ENCODE measurements around the gene C1QTNF2.
"Not testable (repeated sequence)": the region's sequence is repeated elsewhere in the genome, so short reads cannot be mapped to it uniquely, and the experiment has no call there.

Gene C1QTNF2

GRCh38 chr5:160348080-160348479 is 22.3 kb downstream of the C1QTNF2 start:
- DNase-seq (ENCODE audit: extremely low read depth in 1 of 2, low read depth in 1 of 2) = no peak

- no peak for DNase-seq (ENCODE audit: extremely low read depth in 1 of 2, low read depth in 1 of 2)
These were observed 23.0 kb downstream of the C1QTNF2 start for GRCh38 chr5:160347448-160347847.

GRCh38 chr5:160342413-160342941 is 27.9 kb downstream of the C1QTNF2 start:
- DNase-seq (ENCODE audit: extremely low read depth in 1 of 2, low read depth in 1 of 2) = no peak

- no peak for DNase-seq (ENCODE audit: extremely low read depth in 1 of 2, low read depth in 1 of 2)
These were observed 29.0 kb downstream of the C1QTNF2 start for GRCh38 chr5:160341309-160341870.

- DNase-seq (ENCODE audit: extremely low read depth in 1 of 2, low read depth in 1 of 2) = not testable (repeated sequence)
These were observed 29.9 kb downstream of the C1QTNF2 start for GRCh38 chr5:160340513-160340912.

GRCh38 chr5:160339406-160340130 is 30.9 kb downstream of the C1QTNF2 start:
- DNase-seq (ENCODE audit: extremely low read depth in 1 of 2, low read depth in 1 of 2) = no peak

GRCh38 chr5:160334716-160335115 is 35.7 kb downstream of the C1QTNF2 start:
- DNase-seq (ENCODE audit: extremely low read depth in 1 of 2, low read depth in 1 of 2) = not testable (repeated sequence)

GRCh38 chr5:160333721-160334120 is 36.7 kb downstream of the C1QTNF2 start:
- no peak for DNase-seq (ENCODE audit: extremely low read depth in 1 of 2, low read depth in 1 of 2)

- DNase-seq (ENCODE audit: extremely low read depth in 1 of 2, low read depth in 1 of 2) = no peak
These were observed 40.2 kb downstream of the C1QTNF2 start for GRCh38 chr5:160330212-160330611.

- DNase-seq (ENCODE audit: extremely low read depth in 1 of 2, low read depth in 1 of 2) = no peak
These were observed 42.6 kb downstream of the C1QTNF2 start for GRCh38 chr5:160327818-160328217.

GRCh38 chr5:160326981-160327380 is 43.4 kb downstream of the C1QTNF2 start:
- DNase-seq (ENCODE audit: extremely low read depth in 1 of 2, low read depth in 1 of 2) = no peak

GRCh38 chr5:160325716-160326115 is 44.7 kb downstream of the C1QTNF2 start:
- DNase-seq (ENCODE audit: extremely low read depth in 1 of 2, low read depth in 1 of 2) = no peak

- DNase-seq (ENCODE audit: extremely low read depth in 1 of 2, low read depth in 1 of 2) = no peak
These were observed 45.5 kb downstream of the C1QTNF2 start for GRCh38 chr5:160324886-160325285.

GRCh38 chr5:160318409-160318808 is 52.0 kb downstream of the C1QTNF2 start:
- DNase-seq (ENCODE audit: extremely low read depth in 1 of 2, low read depth in 1 of 2) = no peak

- DNase-seq (ENCODE audit: extremely low read depth in 1 of 2, low read depth in 1 of 2) = no peak
These were observed 53.0 kb downstream of the C1QTNF2 start for GRCh38 chr5:160317434-160317833.

GRCh38 chr5:160315968-160316367 is 54.5 kb downstream of the C1QTNF2 start:
- DNase-seq (ENCODE audit: extremely low read depth in 1 of 2, low read depth in 1 of 2) = no peak

GRCh38 chr5:160312960-160313727 is 57.3 kb downstream of the C1QTNF2 start:
- no peak for DNase-seq (ENCODE audit: extremely low read depth in 1 of 2, low read depth in 1 of 2)

GRCh38 chr5:160312134-160312959 is 58.1 kb downstream of the C1QTNF2 start, which contains the start of gene CCNJL:
CCNJL (minus strand) TSS chr5:160312564; CDS start chr5:160311923, 641 bp downstream.
- no peak for DNase-seq (ENCODE audit: extremely low read depth in 1 of 2, low read depth in 1 of 2)

GRCh38 chr5:160311491-160312133 is 58.8 kb downstream of the C1QTNF2 start:
- DNase-seq (ENCODE audit: extremely low read depth in 1 of 2, low read depth in 1 of 2) = no peak
